ENCODE data around the gene SLC17A5. TPM values are rescaled to one million over a fixed set of nuclear protein-coding genes. Genes with fewer than 3 reads are reported as not detected.

Gene SLC17A5
- total RNA-seq, 1 experiment from 2014 or later, result 6.2 TPM

DNA sequence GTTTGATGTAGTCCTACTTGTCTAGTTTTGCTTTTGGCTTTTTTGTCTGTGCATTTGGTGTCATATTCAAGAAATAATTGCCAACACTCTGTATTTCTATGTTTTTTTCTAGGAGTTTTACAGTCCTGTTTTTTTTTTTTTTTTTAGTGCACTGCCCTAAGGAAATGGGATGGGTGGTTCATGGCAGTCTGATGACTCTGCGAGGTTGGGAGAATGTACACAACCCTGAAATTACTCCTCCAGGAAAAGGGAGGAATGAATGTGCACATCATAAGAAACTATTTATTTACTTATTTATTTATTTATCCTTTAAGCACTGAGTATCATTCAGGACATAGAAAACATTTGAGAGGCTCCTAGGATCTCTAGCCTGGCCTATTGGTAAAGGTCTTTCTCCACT is 15.2 kb upstream of the SLC17A5 start:
- in situ Hi-C loops (cut with HindIII; ENCODE audit: low sequenced_read_pairs), result no loop called here
- no peak for DNase-seq (ENCODE audit: low spot score)

- in situ Hi-C loops (cut with HindIII; ENCODE audit: low sequenced_read_pairs), result no loop called here
- DNase-seq (ENCODE audit: low spot score), result no peak
These were observed 14.0 kb upstream of the SLC17A5 start for GRCh38 chr6:73667798-73668197.

DNA sequence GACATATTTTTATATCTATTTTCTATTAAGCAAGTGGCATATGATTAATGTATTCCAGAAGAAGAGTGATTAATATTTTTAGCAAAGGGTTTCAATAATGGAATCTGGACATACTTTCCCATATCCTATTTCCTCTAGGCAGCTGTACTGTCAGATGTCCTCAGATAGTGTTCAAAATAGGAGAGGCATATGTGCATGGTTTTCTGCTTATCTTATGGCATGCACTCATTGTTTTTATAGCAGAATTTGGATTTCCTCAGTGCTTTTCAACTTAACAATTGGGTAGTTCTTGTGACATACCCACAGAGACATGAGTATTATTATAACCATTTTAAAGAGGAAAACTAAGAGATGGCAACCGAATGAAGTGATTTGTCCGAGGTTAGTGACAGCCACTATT is 12.6 kb upstream of the SLC17A5 start:
- no peak for DNase-seq (ENCODE audit: low spot score)
- in situ Hi-C loops (cut with HindIII; ENCODE audit: low sequenced_read_pairs), result no loop called here

- DNase-seq (ENCODE audit: low spot score), result no peak
- in situ Hi-C loops (cut with HindIII; ENCODE audit: low sequenced_read_pairs), result no loop called here
These were observed 12.0 kb upstream of the SLC17A5 start for GRCh38 chr6:73665686-73666319.

DNA sequence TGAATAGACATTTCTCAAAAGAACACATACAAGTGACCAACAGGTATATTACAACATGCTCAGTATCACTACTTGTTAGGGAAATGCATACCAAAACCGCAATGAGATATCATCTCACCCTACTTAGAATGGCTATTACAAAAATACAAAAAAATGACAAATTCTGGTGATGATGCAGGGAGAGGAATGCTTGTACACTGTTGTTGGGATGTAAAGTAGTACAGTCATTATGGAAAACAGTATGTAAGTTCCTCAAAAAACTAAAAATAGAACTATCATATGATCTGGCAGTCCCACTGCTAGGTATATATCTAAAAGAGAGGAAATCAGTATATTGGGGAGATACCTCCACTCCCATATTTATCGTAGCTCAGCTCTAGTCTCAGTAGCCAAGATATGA is 10.9 kb upstream of the SLC17A5 start:
- in situ Hi-C loops (cut with HindIII; ENCODE audit: low sequenced_read_pairs), result no loop called here
- DNase-seq (ENCODE audit: low spot score), result no peak

DNA sequence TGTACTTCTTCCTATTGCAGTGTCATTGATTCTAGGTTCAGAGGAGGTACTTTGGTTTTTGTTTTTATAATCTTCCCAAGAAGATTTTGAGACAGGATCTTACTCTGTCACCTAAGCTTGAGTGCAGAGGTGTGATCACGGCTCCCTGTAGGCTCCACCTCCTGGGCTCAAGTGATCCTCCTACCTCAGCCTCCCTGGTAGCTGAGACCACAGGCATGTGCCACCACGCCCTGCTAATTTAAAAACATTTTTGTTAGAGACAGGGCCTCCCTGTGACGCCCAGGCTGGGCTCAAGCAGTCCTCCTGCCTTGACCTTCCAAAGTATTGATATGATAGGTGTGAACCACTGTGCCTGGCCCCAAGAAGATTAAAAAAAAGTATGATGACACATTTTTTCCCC is 3.4 kb upstream of the SLC17A5 start:
- in situ Hi-C loops (cut with HindIII; ENCODE audit: low sequenced_read_pairs), result no loop called here
- no peak for DNase-seq (ENCODE audit: low spot score)

GRCh38 chr6:73656531-73657145 is 2.8 kb upstream of the SLC17A5 start:
- no peak for DNase-seq (ENCODE audit: low spot score)
- in situ Hi-C loops (cut with HindIII; ENCODE audit: low sequenced_read_pairs), result no loop called here

DNA sequence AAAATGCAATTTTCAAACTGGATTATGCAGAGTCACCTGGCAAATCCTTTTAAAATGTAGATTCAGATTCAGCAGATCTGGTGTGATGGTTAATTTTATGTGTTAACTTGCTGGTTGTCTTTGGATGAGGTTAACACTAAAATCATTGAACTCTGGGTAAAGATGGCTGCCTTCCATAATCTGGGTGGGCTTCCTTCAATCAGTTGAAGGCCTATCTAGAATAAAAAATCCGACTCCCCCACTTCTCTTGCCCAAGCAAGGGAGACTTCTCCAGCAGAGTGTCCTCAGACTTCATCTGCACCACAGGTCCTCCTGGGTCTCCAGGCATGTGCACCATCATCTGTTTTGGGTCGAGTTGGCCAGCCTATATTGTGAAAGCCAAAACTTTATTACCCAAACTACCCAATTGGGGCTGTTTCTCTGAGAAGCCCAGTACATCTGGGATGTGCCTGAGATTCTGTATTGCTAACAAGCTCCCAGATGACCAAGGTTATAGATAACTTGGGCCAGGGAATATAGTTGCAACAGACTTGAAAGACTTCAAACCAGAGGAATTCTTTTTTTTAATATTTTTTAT is 1.6 kb upstream of the SLC17A5 start:
- no peak for DNase-seq (ENCODE audit: low spot score)
- in situ Hi-C loops (cut with HindIII; ENCODE audit: low sequenced_read_pairs), result no loop called here

DNA sequence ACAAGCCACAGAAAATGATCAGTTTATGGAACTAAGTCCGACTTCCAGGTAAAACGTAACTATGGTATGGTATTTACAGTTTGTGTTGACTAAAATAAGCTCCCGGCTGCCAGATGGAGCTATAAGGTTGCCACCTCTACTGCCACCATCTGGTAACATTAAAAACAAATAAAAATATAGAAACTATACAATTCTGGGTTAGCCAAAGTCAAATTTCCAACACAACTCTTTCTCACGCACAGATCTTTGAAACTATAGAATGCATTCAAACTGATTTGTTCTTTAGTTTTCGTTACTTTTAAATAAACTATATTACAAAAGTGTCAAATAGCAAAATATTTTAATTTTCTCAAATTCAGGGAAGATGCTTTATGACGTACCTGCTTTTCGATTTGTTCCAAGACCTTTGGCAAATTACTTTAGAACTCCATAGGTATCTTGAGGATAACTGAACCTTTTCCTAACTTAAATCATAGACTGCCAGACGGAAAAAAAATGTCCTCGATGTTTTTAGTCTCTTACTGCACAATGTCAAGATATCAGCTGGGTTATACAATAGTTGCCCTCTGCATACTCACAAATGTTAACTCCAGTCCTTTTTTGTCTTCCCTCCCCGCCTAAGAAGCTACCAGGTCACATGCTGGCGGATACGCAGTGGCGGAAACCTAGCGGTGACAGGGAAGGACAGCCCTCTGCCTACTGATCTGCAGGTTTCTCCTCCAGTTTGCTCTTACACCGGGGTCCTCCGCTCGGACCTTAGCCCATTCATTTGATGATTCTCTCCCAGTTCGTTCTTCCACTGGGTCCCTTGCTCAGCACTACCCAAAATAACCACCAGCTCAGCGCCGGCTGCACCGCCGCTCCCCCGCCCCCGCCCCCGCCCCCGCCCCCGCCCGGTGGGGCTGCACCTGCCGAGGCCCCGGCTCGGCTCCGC is 888 bp downstream of the SLC17A5 start:
- in situ Hi-C loops (cut with HindIII; ENCODE audit: low sequenced_read_pairs), result no loop called here
- DNase-seq (ENCODE audit: low spot score), result peak; percentile 87

- no peak for DNase-seq (ENCODE audit: low spot score)
- in situ Hi-C loops (cut with HindIII; ENCODE audit: low sequenced_read_pairs), result no loop called here
These were observed 4.0 kb downstream of the SLC17A5 start for GRCh38 chr6:73649783-73650182.

DNA sequence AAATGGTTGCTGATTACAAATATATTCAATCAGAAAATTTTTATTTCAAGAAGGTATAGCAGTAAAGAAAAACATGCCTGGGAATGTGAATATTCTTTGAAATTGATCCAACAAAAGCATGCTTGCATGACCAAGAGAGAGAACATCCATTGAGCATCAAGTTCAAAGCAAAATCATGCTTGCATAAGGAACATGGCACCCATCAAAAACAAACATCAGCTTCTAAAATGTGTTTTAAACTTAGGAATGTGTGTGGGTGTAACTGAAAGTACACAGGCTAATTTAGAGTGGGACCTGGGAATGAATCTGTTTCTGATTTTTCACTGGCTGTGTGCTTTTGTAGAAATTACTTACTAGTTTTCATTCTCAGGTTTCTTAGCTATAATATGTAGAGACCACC is 5.6 kb downstream of the SLC17A5 start:
- in situ Hi-C loops (cut with HindIII; ENCODE audit: low sequenced_read_pairs), result no loop called here
- no peak for DNase-seq (ENCODE audit: low spot score)

DNA sequence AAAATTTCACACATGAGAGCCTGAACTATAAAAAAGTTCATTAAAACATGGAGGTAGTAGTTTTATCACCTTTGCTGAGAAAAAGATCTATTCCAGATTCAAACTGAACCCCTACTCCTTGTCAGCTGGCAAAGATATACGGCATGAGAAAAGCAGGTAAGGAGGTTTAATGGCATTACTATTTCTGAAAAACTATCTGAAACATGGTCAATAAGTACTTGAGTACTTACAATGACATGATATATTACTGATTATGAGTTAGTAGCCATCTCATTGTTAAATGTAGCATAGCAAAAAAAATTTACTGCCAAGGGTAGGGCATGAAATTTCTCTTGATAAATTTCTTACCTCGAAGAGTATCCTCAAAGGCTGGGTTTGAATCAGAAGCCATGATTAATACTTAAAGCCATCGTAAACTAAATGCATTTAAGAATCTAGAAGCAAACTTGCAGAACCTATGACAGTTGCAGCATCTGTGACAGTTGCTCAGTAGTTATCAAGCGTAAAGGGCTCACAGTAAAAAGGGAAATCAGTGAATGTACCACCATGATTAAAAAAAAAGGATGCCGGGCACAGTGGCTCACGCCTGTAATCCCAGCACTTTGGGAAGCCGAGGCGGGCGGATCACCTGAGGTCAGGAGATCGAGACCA is 8.7 kb downstream of the SLC17A5 start:
- DNase-seq (ENCODE audit: low spot score), result peak; percentile 23
- in situ Hi-C loops (cut with HindIII; ENCODE audit: low sequenced_read_pairs), result no loop called here

- no peak for DNase-seq (ENCODE audit: low spot score)
- in situ Hi-C loops (cut with HindIII; ENCODE audit: low sequenced_read_pairs), result no loop called here
These were observed 9.8 kb downstream of the SLC17A5 start for GRCh38 chr6:73644030-73644429.

DNA sequence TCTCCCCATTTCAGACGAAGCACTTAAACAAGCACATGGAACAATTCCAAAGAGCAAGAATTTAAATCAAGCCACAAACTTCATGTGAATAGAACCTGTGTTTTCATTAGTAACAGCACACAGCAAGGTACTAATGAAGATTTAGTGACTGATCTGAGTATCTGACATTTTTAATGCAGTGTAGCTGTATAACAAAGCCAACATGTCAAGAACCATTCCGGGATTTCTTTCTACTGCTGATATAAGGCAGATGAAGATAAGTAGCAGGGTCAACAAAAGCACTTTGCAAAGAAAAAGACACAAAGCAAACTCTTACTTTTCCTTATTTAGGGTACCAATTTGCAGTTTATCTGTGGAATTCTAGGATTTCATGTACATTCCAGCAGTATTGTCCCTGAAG is 11.3 kb downstream of the SLC17A5 start:
- DNase-seq (ENCODE audit: low spot score), result no peak
- in situ Hi-C loops (cut with HindIII; ENCODE audit: low sequenced_read_pairs), result no loop called here

- in situ Hi-C loops (cut with HindIII; ENCODE audit: low sequenced_read_pairs), result no loop called here
These were observed 13.5 kb downstream of the SLC17A5 start for GRCh38 chr6:73640179-73640750.

GRCh38 chr6:73639040-73639439 is 14.8 kb downstream of the SLC17A5 start:
- DNase-seq (ENCODE audit: low spot score), result no peak
- in situ Hi-C loops (cut with HindIII; ENCODE audit: low sequenced_read_pairs), result no loop called here

More at GRCh38 chr6:73640179-73640750, 13.5 kb downstream of the SLC17A5 start:
- no peak for DNase-seq (ENCODE audit: low spot score)

DNA sequence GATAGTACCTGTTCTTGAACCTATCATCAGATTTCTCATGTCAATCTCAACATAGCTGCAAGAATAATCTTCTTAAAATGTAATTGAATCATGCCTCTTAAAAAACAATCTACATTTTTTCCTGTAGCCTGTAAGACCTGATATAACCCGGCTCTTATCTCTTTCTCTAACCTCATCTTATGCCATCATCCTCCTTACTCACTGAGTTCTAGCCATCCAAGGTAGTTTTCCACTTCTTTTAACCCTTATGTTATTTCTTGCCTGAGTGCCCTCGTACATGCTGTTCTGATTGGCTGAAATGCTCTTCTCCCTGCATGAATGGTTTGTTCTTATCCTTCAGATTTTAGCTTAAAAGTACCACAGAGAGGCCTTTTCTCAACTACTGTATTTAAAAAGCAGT is 16.4 kb downstream of the SLC17A5 start:
- no peak for DNase-seq (ENCODE audit: low spot score)
- in situ Hi-C loops (cut with HindIII; ENCODE audit: low sequenced_read_pairs), result no loop called here

- in situ Hi-C loops (cut with HindIII; ENCODE audit: low sequenced_read_pairs), result no loop called here
- no peak for DNase-seq (ENCODE audit: low spot score)
These were observed 17.7 kb downstream of the SLC17A5 start for GRCh38 chr6:73636048-73636447.

- no peak for DNase-seq (ENCODE audit: low spot score)
- in situ Hi-C loops (cut with HindIII; ENCODE audit: low sequenced_read_pairs), result no loop called here
These were observed 21.4 kb downstream of the SLC17A5 start for GRCh38 chr6:73632346-73632745.
